CD4-positive, alpha-beta T cell (primary cell): ENCODE results near the gene OCIAD2. TPM values are rescaled to one million over a fixed set of nuclear protein-coding genes. Genes with fewer than 3 reads are reported as not detected.

ENCODE experiments used
- ATAC-seq: fragments of 200-7000 bp; cut with Tn5 transposase; one replicate; pipeline ENCODE4 v1.10.0; 2022; ENCODE audit warnings: mild to moderate bottlenecking; ENCODE audit not compliant: poor library complexity
- CTCF ChIA-PET: fragments of 350-600 bp; sonication (Branson Sonifier 250); formaldehyde crosslinking; loops from one replicate; lab custom pipeline; 2021; ENCODE audit warnings: antibody characterized with exemption, inconsistent platforms; lab: Charles Lee
- POLR2A ChIA-PET: fragments of 350-600 bp; sonication (Branson Sonifier 250); formaldehyde crosslinking; loops from one replicate; lab custom pipeline; 2021; ENCODE audit warnings: antibody characterized with exemption, inconsistent platforms; lab: Charles Lee
- DNase-seq, 14 experiments: peaks; one replicate each; pipeline ENCODE4 v3.0.0-alpha.2; 2013 to 2020; ENCODE audit warnings: mixed read lengths in 2 of 14
- H3K27ac ChIP-seq, 2 donors: one replicate each; pipeline versions ENCODE4 v1.5.1 to v1.7.0; 2013; ENCODE audit warnings: low read length in 2 of 2, low read depth in 1 of 2, mild to moderate bottlenecking in 1 of 2
- H3K27me3 ChIP-seq, 2 experiments: 1 replicate in 1 of 2; 2 replicates in 1 of 2; pipeline versions ENCODE4 v1.6.1 to v1.7.0; 2013; ENCODE audit warnings: low read length in 2 of 2, control low read depth in 1 of 2, mild to moderate bottlenecking in 1 of 2, moderate library complexity in 1 of 2; ENCODE audit not compliant: insufficient read depth in 2 of 2, control insufficient read depth in 1 of 2
- H3K36me3 ChIP-seq: one replicate; pipeline ENCODE4 v1.6.1; 2013; ENCODE audit warnings: low read length, control low read depth; ENCODE audit not compliant: insufficient read depth
- H3K4me1 ChIP-seq: one replicate; pipeline ENCODE4 v1.6.1; 2013; ENCODE audit warnings: low read length, control low read depth; ENCODE audit not compliant: insufficient read depth
- H3K4me3 ChIP-seq: one replicate; pipeline ENCODE4 v1.5.1; 2013; ENCODE audit warnings: mild to moderate bottlenecking, low read length, moderate library complexity
- H3K9me3 ChIP-seq, 2 experiments: 1 replicate in 1 of 2; 2 replicates in 1 of 2; pipeline versions ENCODE4 v1.6.1 to v1.7.0; 2013; ENCODE audit warnings: low read length in 2 of 2, mild to moderate bottlenecking in 2 of 2, control low read depth in 1 of 2, moderate library complexity in 1 of 2; ENCODE audit not compliant: control insufficient read depth in 1 of 2, insufficient read depth in 1 of 2
- H3K27ac Mint-ChIP-seq: one replicate; pipeline ENCODE4 v1.8.0; 2020; ENCODE audit warnings: mixed read lengths
- H3K27me3 Mint-ChIP-seq: one replicate; pipeline ENCODE4 v1.8.0; 2021; ENCODE audit warnings: mixed read lengths
- H3K36me3 Mint-ChIP-seq: one replicate; pipeline ENCODE4 v1.8.0; 2021; ENCODE audit warnings: low read depth, mixed read lengths
- H3K4me1 Mint-ChIP-seq: one replicate; pipeline ENCODE4 v1.8.0; 2021; ENCODE audit warnings: low read depth, mixed read lengths
- H3K4me3 Mint-ChIP-seq: one replicate; pipeline ENCODE4 v1.8.0; 2020; ENCODE audit warnings: mild to moderate bottlenecking, mixed read lengths
- H3K9me3 Mint-ChIP-seq: one replicate; pipeline ENCODE4 v1.8.0; 2020; ENCODE audit warnings: mixed read lengths
- CTCF ChIP-seq: fragments of 200-600 bp; IDR thresholded peaks from one replicate; pipeline ENCODE4 v1.8.0; 2022; ENCODE audit warnings: antibody characterized with exemption, mild to moderate bottlenecking
- intact Hi-C, 2 experiments: fragments of 100-400 bp; cut with DNase I in 1 of 2; cut with micrococcal nuclease in 1 of 2; formaldehyde crosslinking; loops; one replicate each; pipeline versions ENCODE4 v1.15.1 to v1.9.0; 2023 to 2025; cut with DNase I, micrococcal nuclease
- total RNA-seq, 174 experiments: library from RNA in 2 of 174; stranded (reverse) in 2 of 174; gene quantifications; one replicate each; pipeline ENCODE4 v1.2.3 and lab custom pipeline; 2021 to 2026

The OCIAD2 gene
- total RNA-seq, 2 experiments from 2014 or later = 77.0 to 91.1 TPM

- no peak overlapping the region for H3K4me3 ChIP-seq
- H3K27me3 ChIP-seq = no peaks in the 10 kb centered on the region
- ATAC-seq (no peak), DNase-seq (no peak)
- no peak overlapping the region for H3K27ac ChIP-seq
- ChIA-PET POLR2A (interaction anchor here (0.9 to 1.1 kb wide), 2 partner anchors 14 to 1192 kb away, joined by 3 to 5 read pairs; no protein-coding TSS in a partner anchor), CTCF (no interaction called here)
- H3K36me3 ChIP-seq = no peaks in the 10 kb centered on the region
- H3K4me1 ChIP-seq = peaks cover 13% of the 10 kb centered on the region
- no peak overlapping the region for H3K4me3 Mint-ChIP-seq
- intact Hi-C loops = loop anchor here in 1 of 2 experiments (5.0 kb wide), 1 partner anchor 42 kb away; the partner anchor contains the start of gene OCIAD2
- H3K9me3 ChIP-seq = peaks cover 0 to 3% of the 10 kb centered on the region in 2 experiments
- H3K9me3 Mint-ChIP-seq = peaks cover 3% of the 10 kb centered on the region
- TF ChIP-seq CTCF = no peak
- no peaks in the 10 kb centered on the region for H3K27me3 Mint-ChIP-seq
- no peaks in the 10 kb centered on the region for H3K36me3 Mint-ChIP-seq
- H3K4me1 Mint-ChIP-seq = peaks cover 31% of the 10 kb centered on the region
- no peak overlapping the region for H3K27ac Mint-ChIP-seq
Observed at GRCh38 chr4:48949086-48949485, 42.5 kb upstream of the OCIAD2 start.

- Histone ChIP-seq H3K4me3 (no peak overlapping the region), H3K27me3 (no peaks in the 10 kb centered on the region), H3K27ac (no peak overlapping the region), H3K9me3 (peaks cover 0 to 3% of the 10 kb centered on the region in 2 experiments), H3K36me3 (no peaks in the 10 kb centered on the region), H3K4me1 (peaks cover 14% of the 10 kb centered on the region)
- DNase-seq = no peak
- ATAC-seq = no peak
- Mint-ChIP-seq H3K4me1 (peaks cover 41% of the 10 kb centered on the region), H3K4me3 (no peak overlapping the region), H3K9me3 (peaks cover 3% of the 10 kb centered on the region), H3K36me3 (no peaks in the 10 kb centered on the region), H3K27ac (no peak overlapping the region), H3K27me3 (no peaks in the 10 kb centered on the region)
- intact Hi-C loops = loop anchor here in 1 of 2 experiments (5.0 kb wide), 1 partner anchor 40 kb away; the partner anchor contains the start of gene OCIAD2
- ChIA-PET POLR2A (no interaction called here), CTCF (no interaction called here)
- no peak for TF ChIP-seq CTCF
Observed at GRCh38 chr4:48947731-48948130, 41.2 kb upstream of the OCIAD2 start.

- CTCF ChIA-PET = no interaction called here
Observed at GRCh38 chr4:48945981-48946380, 39.4 kb upstream of the OCIAD2 start.

More at GRCh38 chr4:48945981-48946380, 39.4 kb upstream of the OCIAD2 start:
- no peak overlapping the region for H3K27ac Mint-ChIP-seq
- no peaks in the 10 kb centered on the region for H3K36me3 Mint-ChIP-seq
- Histone ChIP-seq H3K36me3 (no peaks in the 10 kb centered on the region), H3K4me3 (no peak overlapping the region), H3K27ac (no peak overlapping the region), H3K9me3 (no peaks in the 10 kb centered on the region), H3K27me3 (no peaks in the 10 kb centered on the region), H3K4me1 (peaks cover 14% of the 10 kb centered on the region)
- H3K9me3 Mint-ChIP-seq = no peaks in the 10 kb centered on the region
- POLR2A ChIA-PET = no interaction called here
- no peaks in the 10 kb centered on the region for H3K27me3 Mint-ChIP-seq
- ATAC-seq (no peak), DNase-seq (no peak)
- H3K4me1 Mint-ChIP-seq = peaks cover 47% of the 10 kb centered on the region
- TF ChIP-seq CTCF = no peak
- intact Hi-C loops = loop anchor here in 1 of 2 experiments (5.0 kb wide), 1 partner anchor 39 kb away; the partner anchor contains the start of gene OCIAD2
- H3K4me3 Mint-ChIP-seq = no peak overlapping the region
